ENCODE results near the gene EPHB6.

Gene EPHB6

DNA sequence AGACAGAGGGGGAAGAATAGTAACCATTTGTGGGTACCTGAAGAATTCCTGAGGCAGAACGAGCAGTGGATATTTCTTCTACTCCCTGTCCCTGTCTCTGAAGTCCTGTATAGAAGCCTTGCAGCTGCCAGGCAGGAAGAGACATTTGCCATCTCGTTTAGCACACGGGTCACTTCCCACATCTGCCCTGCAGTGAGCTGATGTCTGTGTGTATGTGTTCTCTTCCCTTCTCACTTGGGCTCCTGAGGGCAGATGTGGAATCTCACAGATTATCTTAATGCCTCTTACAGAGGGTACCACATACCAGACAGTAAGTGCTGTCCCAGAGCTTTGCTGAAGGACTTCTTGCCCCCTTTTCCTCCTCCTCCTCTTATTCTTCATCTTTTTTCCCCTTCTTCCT, 44.8 kb downstream of the EPHB6 start:
- Histone ChIP-seq H3K27ac (ENCODE audit: extremely low read depth, low read depth, low read length) (no peak overlapping the region), H3K4me1 (ENCODE audit: control insufficient read depth, insufficient read depth, low read length) (no peaks in the 10 kb centered on the region), H3K4me3 (ENCODE audit: low read depth, low read length) (no peak overlapping the region), H3K36me3 (ENCODE audit: control insufficient read depth in 2 of 2, insufficient read depth in 1 of 2, low read length in 2 of 2) (no peaks in the 10 kb centered on the region), H3K9me3 (ENCODE audit: control insufficient read depth, insufficient read depth, low read depth, low read length) (no peaks in the 10 kb centered on the region)
- ChIA-PET POLR2A (no interaction called here), CTCF (interaction anchor here (0.7 to 4.0 kb wide), 3 partner anchors 10 to 315 kb away, joined by 3 to 16 read pairs (median 10); no protein-coding TSS in a partner anchor)
- no peak for TF ChIP-seq ZNF558 (tag by site-specific recombination; IDR thresholded peaks at IDR 0.05)
- no peak for TF ChIP-seq ZFP37 (tag by site-specific recombination; IDR thresholded peaks at IDR 0.05)
- TF ChIP-seq ZNF785 (tag by site-specific recombination; IDR thresholded peaks at IDR 0.05): no peak
- no peak for TF ChIP-seq ZNF354C (tag by site-specific recombination; IDR thresholded peaks at IDR 0.05; ENCODE audit: borderline replicate concordance, low read depth)
- TF ChIP-seq HOXD13 (CRISPR knock-in tag; IDR thresholded peaks at IDR 0.05; ENCODE audit: borderline replicate concordance): no peak
- TF ChIP-seq, protein P1, sequence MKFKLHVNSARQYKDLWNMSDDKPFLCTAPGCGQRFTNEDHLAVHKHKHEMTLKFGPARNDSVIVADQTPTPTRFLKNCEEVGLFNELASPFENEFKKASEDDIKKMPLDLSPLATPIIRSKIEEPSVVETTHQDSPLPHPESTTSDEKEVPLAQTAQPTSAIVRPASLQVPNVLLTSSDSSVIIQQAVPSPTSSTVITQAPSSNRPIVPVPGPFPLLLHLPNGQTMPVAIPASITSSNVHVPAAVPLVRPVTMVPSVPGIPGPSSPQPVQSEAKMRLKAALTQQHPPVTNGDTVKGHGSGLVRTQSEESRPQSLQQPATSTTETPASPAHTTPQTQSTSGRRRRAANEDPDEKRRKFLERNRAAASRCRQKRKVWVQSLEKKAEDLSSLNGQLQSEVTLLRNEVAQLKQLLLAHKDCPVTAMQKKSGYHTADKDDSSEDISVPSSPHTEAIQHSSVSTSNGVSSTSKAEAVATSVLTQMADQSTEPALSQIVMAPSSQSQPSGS (tag by site-specific recombination; IDR thresholded peaks at IDR 0.05; ENCODE audit: low read depth): no peak
- no peak for TF ChIP-seq ZNF19 (tag by site-specific recombination; IDR thresholded peaks at IDR 0.05; ENCODE audit: low read depth)
- TF ChIP-seq OVOL3 (tag by site-specific recombination; IDR thresholded peaks at IDR 0.05): no peak
- TF ChIP-seq GLI2 (tag by site-specific recombination; IDR thresholded peaks at IDR 0.05; ENCODE audit: borderline replicate concordance, low read depth): no peak
- no peak for TF ChIP-seq ZNF571 (tag by site-specific recombination; IDR thresholded peaks at IDR 0.05)

DNA sequence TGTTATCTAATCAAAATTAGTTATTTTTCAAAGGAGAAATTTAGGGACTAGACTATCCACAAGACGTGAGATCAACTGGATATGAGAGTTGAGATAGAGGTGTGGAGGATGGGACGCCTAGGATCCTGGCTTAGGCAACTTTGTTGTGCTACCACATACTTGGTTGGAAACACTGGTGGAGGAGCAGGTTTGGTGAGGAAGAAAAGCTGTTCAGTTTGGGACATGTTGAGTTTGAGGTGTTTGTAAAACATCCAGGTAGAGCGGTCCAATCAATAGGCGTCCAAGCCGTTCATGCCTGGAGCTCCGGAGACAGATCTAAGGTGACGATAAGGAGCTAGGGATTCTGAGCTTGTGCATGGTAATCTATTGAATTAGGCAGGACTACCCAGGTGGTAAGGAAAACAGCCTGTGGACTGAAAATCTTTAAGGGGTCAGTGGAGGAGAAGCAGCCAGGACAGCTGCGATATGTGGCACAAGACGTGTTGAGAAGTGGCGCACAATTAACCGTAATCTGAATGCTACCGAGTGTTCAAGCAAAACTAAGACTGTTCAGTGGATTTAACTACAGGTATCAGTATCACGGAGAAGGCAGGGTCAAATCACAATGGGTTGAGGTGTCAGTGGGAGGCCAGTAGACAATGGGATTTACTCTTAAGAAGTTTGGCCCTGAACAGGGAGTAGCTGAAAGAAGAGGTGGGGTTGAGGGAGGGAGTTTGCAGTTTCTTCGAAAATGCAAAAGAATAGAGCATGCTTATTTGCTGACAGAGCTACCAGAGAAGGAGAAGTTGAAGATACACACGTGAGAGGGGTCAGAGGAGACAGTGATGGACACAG, 46.8 kb downstream of the EPHB6 start:
- no peaks in the 10 kb centered on the region for H3K9me3 ChIP-seq (ENCODE audit: control insufficient read depth, insufficient read depth, low read depth, low read length)
- H3K4me1 ChIP-seq (ENCODE audit: control insufficient read depth, insufficient read depth, low read length): no peaks in the 10 kb centered on the region
- H3K27ac ChIP-seq (ENCODE audit: extremely low read depth, low read depth, low read length): no peak overlapping the region
- CTCF ChIA-PET: interaction anchor here (0.8 to 4.0 kb wide), 4 partner anchors 9 to 313 kb away, joined by 3 to 16 read pairs (median 8); no protein-coding TSS in a partner anchor
- POLR2A ChIA-PET: interaction anchor here (0.6 kb wide), 1 partner anchor 29 kb away, joined by 3 read pairs; no protein-coding TSS in a partner anchor
- H3K4me3 ChIP-seq (ENCODE audit: low read depth, low read length): no peak overlapping the region
- H3K36me3 ChIP-seq (ENCODE audit: control insufficient read depth in 2 of 2, insufficient read depth in 1 of 2, low read length in 2 of 2): no peaks in the 10 kb centered on the region
- TF ChIP-seq, protein P2, sequence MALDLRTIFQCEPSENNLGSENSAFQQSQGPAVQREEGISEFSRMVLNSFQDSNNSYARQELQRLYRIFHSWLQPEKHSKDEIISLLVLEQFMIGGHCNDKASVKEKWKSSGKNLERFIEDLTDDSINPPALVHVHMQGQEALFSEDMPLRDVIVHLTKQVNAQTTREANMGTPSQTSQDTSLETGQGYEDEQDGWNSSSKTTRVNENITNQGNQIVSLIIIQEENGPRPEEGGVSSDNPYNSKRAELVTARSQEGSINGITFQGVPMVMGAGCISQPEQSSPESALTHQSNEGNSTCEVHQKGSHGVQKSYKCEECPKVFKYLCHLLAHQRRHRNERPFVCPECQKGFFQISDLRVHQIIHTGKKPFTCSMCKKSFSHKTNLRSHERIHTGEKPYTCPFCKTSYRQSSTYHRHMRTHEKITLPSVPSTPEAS (tag by site-specific recombination; IDR thresholded peaks at IDR 0.05): no peak
- no peak for TF ChIP-seq ZNF266 (tag by site-specific recombination; IDR thresholded peaks at IDR 0.05; ENCODE audit: low read depth)

DNA sequence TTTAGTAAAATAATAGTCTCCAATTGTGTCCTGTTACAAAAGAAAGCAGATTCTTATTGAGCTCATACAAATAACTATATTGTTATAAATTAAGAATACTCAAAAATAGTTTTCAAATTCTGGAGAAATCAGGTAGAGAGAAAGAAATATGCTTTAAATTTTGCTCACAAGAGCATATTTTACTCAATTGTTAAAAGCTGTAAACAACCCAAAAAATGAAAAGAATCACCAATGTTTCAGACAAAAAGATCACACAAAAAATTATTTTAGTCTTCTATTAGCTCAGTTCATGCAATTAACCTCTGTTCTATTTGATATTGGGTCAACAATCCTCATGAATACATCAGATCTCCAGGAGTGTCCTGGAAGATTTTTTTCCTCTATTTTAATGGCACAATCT, 49.3 kb downstream of the EPHB6 start:
- peak; percentile 95 for TF ChIP-seq SETDB1 (IDR thresholded peaks at IDR 0.05; ENCODE audit: insufficient read length, low read length)
- no peak for TF ChIP-seq ZNF175 (tag by site-specific recombination; IDR thresholded peaks at IDR 0.05)
- TF ChIP-seq ZNF140 (tag by site-specific recombination; IDR thresholded peaks at IDR 0.05): peak; percentile 8; the same call in 1 of the 2 replicates
- no peak for TF ChIP-seq ZNF561 (tag by site-specific recombination; IDR thresholded peaks at IDR 0.05; ENCODE audit: borderline replicate concordance)
- TF ChIP-seq ZNF394 (tag by site-specific recombination; IDR thresholded peaks at IDR 0.05; ENCODE audit: borderline replicate concordance): no peak
- ChIA-PET CTCF (interaction anchor here (0.6 to 0.8 kb wide), 3 partner anchors 16 to 98 kb away, joined by 3 read pairs; no protein-coding TSS in a partner anchor), POLR2A (no interaction called here)
- Histone ChIP-seq H3K4me3 (ENCODE audit: low read depth, low read length) (no peak overlapping the region), H3K27ac (ENCODE audit: extremely low read depth, low read depth, low read length) (no peak overlapping the region), H3K9me3 (ENCODE audit: control insufficient read depth, insufficient read depth, low read depth, low read length) (no peaks in the 10 kb centered on the region), H3K36me3 (ENCODE audit: control insufficient read depth in 2 of 2, insufficient read depth in 1 of 2, low read length in 2 of 2) (no peaks in the 10 kb centered on the region), H3K4me1 (ENCODE audit: control insufficient read depth, insufficient read depth, low read length) (no peaks in the 10 kb centered on the region)
